Fibroblast of lung (primary cell): Measurements from ENCODE around the gene GON4L. TPM values are rescaled to one million over a fixed set of nuclear protein-coding genes. Genes with fewer than 3 reads are reported as not detected.

Source experiments
- DNase-seq, 2 donors: peaks; one replicate each; pipeline versions ENCODE4 v3.0.0 to v3.0.0-alpha.2; 2010; ENCODE audit warnings: low read depth in 2 of 2
- H2AFZ ChIP-seq: 2 replicates; pipeline ENCODE4 v1.5.1; 2012; ENCODE audit warnings: low read length, control low read depth, inconsistent platforms
- H3K27ac ChIP-seq: 2 replicates; pipeline ENCODE4 v1.5.1; 2011; ENCODE audit warnings: low read length, control low read depth; ENCODE audit not compliant: insufficient read depth
- H3K27me3 ChIP-seq: 2 replicates; pipeline ENCODE4 v1.5.1; 2011; ENCODE audit warnings: mild to moderate bottlenecking, low read length; ENCODE audit not compliant: control insufficient read depth, insufficient read depth
- H3K36me3 ChIP-seq: 2 replicates; pipeline ENCODE4 v1.5.1; 2011; ENCODE audit warnings: low read length; ENCODE audit not compliant: control insufficient read depth, insufficient read depth
- H3K4me1 ChIP-seq: 2 replicates; pipeline ENCODE4 v1.5.1; 2011; ENCODE audit warnings: low read length; ENCODE audit not compliant: control insufficient read depth, insufficient read depth; ENCODE audit errors: extremely low read depth
- H3K4me2 ChIP-seq: 2 replicates; pipeline ENCODE4 v1.5.1; 2011; ENCODE audit warnings: low read length, control low read depth; ENCODE audit not compliant: insufficient read depth; ENCODE audit errors: extremely low read depth
- H3K4me3 ChIP-seq, 4 experiments: fragments of 200-600 bp in 1 of 4; sonication (generic) in 1 of 4; replicated peaks in 1 of 4; 2 replicates each; pipeline ENCODE4 v1.5.1; 2011 to 2016; ENCODE audit warnings: low read length in 4 of 4, low read depth in 3 of 4, mild to moderate bottlenecking in 3 of 4, control low read depth in 2 of 4, inconsistent platforms in 1 of 4, mixed read lengths in 1 of 4; ENCODE audit not compliant: insufficient read depth in 1 of 4; ENCODE audit errors: control extremely low read depth in 1 of 4
- H3K79me2 ChIP-seq: 2 replicates; pipeline ENCODE4 v1.5.1; 2012; ENCODE audit warnings: mild to moderate bottlenecking, low read length, inconsistent platforms; ENCODE audit not compliant: control insufficient read depth, insufficient read depth
- H3K9ac ChIP-seq: 2 replicates; pipeline ENCODE4 v1.5.1; 2011; ENCODE audit warnings: mild to moderate bottlenecking, low read length, control low read depth; ENCODE audit not compliant: insufficient read depth
- H3K9me3 ChIP-seq: 2 replicates; pipeline ENCODE4 v1.5.1; 2012; ENCODE audit warnings: low read depth, low read length; ENCODE audit not compliant: control insufficient read depth, insufficient read depth
- H4K20me1 ChIP-seq: 2 replicates; pipeline ENCODE4 v1.5.1; 2011; ENCODE audit warnings: low read length; ENCODE audit not compliant: control insufficient read depth, insufficient read depth; ENCODE audit errors: extremely low read depth
- CTCF ChIP-seq, 2 donors: IDR thresholded peaks in 1 of 2; conservative IDR thresholded peaks in 1 of 2; 1 replicate in 1 of 2; 2 replicates in 1 of 2; pipeline ENCODE4 v1.5.1; 2011 to 2012; ENCODE audit warnings: low read length in 2 of 2, control low read depth in 1 of 2, inconsistent platforms in 1 of 2, low read depth in 1 of 2, mild to moderate bottlenecking in 1 of 2
- EZH2 ChIP-seq: IDR thresholded peaks from 2 replicates; pipeline ENCODE4 v1.5.1; 2012; ENCODE audit warnings: low read length, control low read depth, mild to moderate bottlenecking; ENCODE audit errors: missing control alignments
- polyA plus RNA-seq, 2 donors: library from polyadenylated mRNA; depleted of rRNA in 1 of 2; stranded (reverse) in 1 of 2; unstranded in 1 of 2; fragments of >200 nt; gene quantifications; 2 replicates each; pipeline ENCODE4 v1.2.1, GENCODE V29; 2011 to 2012; ENCODE audit warnings: missing spikeins in 1 of 2
- total RNA-seq: library from RNA; depleted of rRNA; stranded (reverse); fragments of >200 nt; gene quantifications from 2 replicates; pipeline ENCODE4 v1.2.1, GENCODE V29; 2014

GON4L gene
- total and polyA plus RNA-seq, 2 donors (not counting 1 experiment from before 2014, with no cell fraction given), result 20.2 to 30.9 TPM

DNA sequence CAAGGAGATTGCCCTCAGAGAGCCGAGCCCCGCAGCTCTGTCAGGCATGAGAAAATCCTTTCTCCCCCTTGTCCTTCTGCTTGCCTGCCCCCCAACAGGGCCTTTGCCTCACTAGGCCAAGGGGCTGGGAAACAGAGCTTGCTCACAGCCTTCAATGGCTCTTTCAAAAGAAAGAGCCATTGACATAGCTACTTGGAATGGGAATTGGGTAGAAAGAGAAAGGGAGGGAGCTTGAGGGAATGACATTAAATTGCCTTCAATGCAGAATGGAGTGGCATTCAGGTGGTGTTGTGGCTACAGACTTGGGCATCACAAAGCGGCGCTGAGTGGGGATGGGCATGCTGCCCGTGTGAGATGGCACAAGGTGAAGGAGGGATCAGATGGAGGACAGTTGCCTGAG, 15.5 kb upstream of the GON4L start:
- Histone ChIP-seq H3K4me3 (no peak overlapping the region), H3K27ac (no peak overlapping the region), H2AFZ (no peak overlapping the region), H3K9ac (no peak overlapping the region), H3K79me2 (no peaks in the 10 kb centered on the region), H3K36me3 (peaks cover 3% of the 10 kb centered on the region), H3K9me3 (no peaks in the 10 kb centered on the region), H3K4me1 (peaks cover 3% of the 10 kb centered on the region), H3K4me2 (no peak overlapping the region), H3K27me3 (no peaks in the 10 kb centered on the region), H4K20me1 (no peaks in the 10 kb centered on the region)
- DNase-seq, result no peak
- TF ChIP-seq CTCF (conservative IDR thresholded peaks at IDR 0.05 in 1 of 2, IDR thresholded peaks at IDR 0.05 in 1 of 2; ENCODE audit: low read depth in 1 of 2, low read length in 2 of 2) (no peak), EZH2 (no peak)

GRCh38 chr1:155871390-155871789, 14.4 kb upstream of the GON4L start:
- Histone ChIP-seq H3K79me2 (no peaks in the 10 kb centered on the region), H3K4me1 (peaks cover 3% of the 10 kb centered on the region), H2AFZ (no peak overlapping the region), H3K9ac (no peak overlapping the region), H4K20me1 (no peaks in the 10 kb centered on the region), H3K27me3 (no peaks in the 10 kb centered on the region), H3K4me3 (no peak overlapping the region), H3K36me3 (peaks cover 3% of the 10 kb centered on the region), H3K4me2 (no peak overlapping the region), H3K9me3 (no peaks in the 10 kb centered on the region), H3K27ac (no peak overlapping the region)
- TF ChIP-seq EZH2, result no peak
- no peak for TF ChIP-seq CTCF (conservative IDR thresholded peaks at IDR 0.05 in 1 of 2, IDR thresholded peaks at IDR 0.05 in 1 of 2; ENCODE audit: low read depth in 1 of 2, low read length in 2 of 2)
- peak; percentile 32 to 33 for DNase-seq

GRCh38 chr1:155867766-155868165, 10.8 kb upstream of the GON4L start:
- Histone ChIP-seq H4K20me1 (no peaks in the 10 kb centered on the region), H3K27me3 (no peaks in the 10 kb centered on the region), H3K4me1 (peaks cover 3% of the 10 kb centered on the region), H3K4me2 (no peak overlapping the region), H3K36me3 (peaks cover 3% of the 10 kb centered on the region), H3K9me3 (no peaks in the 10 kb centered on the region), H3K79me2 (no peaks in the 10 kb centered on the region), H3K4me3 (no peak overlapping the region), H3K27ac (no peak overlapping the region), H2AFZ (no peak overlapping the region), H3K9ac (no peak overlapping the region)
- TF ChIP-seq EZH2 (no peak), CTCF (conservative IDR thresholded peaks at IDR 0.05 in 1 of 2, IDR thresholded peaks at IDR 0.05 in 1 of 2; ENCODE audit: low read depth in 1 of 2, low read length in 2 of 2) (no peak)
- no peak for DNase-seq
